GM12878 (cell line): ENCODE measurements around the gene MYO1E.

Experiments
- BCLAF1 ChIP-seq: fragments of 450-650 bp; IDR thresholded peaks from 2 replicates; pipeline ENCODE4 v1.6.1; 2017; ENCODE audit warnings: antibody characterized with exemption, mild to moderate bottlenecking, moderate library complexity
- BHLHE40 ChIP-seq, 2 experiments: fragments of 450-650 bp in 1 of 2; IDR thresholded peaks; 2 replicates each; pipeline ENCODE4 v1.6.1; 2011 to 2017; ENCODE audit warnings: low read depth in 2 of 2, borderline replicate concordance in 1 of 2, improper control_type of control experiment in 1 of 2, low read length in 1 of 2, mild to moderate bottlenecking in 1 of 2
- FOXM1 ChIP-seq: IDR thresholded peaks from 2 replicates; pipeline ENCODE4 v1.6.1; 2012; ENCODE audit warnings: low read depth, mild to moderate bottlenecking, inconsistent platforms, low read length, moderate library complexity
- POLR2A ChIP-seq: IDR thresholded peaks from 2 replicates; pipeline ENCODE4 v1.6.1; 2011; ENCODE audit warnings: low read depth, mild to moderate bottlenecking, low read length
- SP1 ChIP-seq: IDR thresholded peaks from one replicate; pipeline ENCODE4 v1.6.1; 2011; ENCODE audit warnings: low read depth, low read length
- SUZ12 ChIP-seq: fragments of 200-600 bp; sonication (generic); IDR thresholded peaks from one replicate; pipeline ENCODE4 v1.6.1; 2018; ENCODE audit warnings: antibody characterized with exemption, mild to moderate bottlenecking; ENCODE audit not compliant: unreplicated experiment
- WRNIP1 ChIP-seq: IDR thresholded peaks from 2 replicates; pipeline ENCODE4 v1.6.1; 2011; ENCODE audit warnings: low read depth, low read length, improper control_type of control experiment, borderline replicate concordance
- ZNF217 ChIP-seq: fragments of 450-650 bp; IDR thresholded peaks from 2 replicates; pipeline ENCODE4 v1.6.1; 2017; ENCODE audit warnings: antibody characterized with exemption, mild to moderate bottlenecking

GRCh38 chr15:59245559-59245958 is 127.1 kb downstream of the MYO1E start:
- no peak for TF ChIP-seq SUZ12
- TF ChIP-seq SP1 = no peak
- no peak for TF ChIP-seq POLR2A
- no peak for TF ChIP-seq BCLAF1
- no peak for TF ChIP-seq FOXM1
- TF ChIP-seq WRNIP1 = no peak
- TF ChIP-seq BHLHE40 (IDR thresholded peaks at IDR 0.05; ENCODE audit: borderline replicate concordance in 1 of 2, low read depth in 2 of 2, low read length in 1 of 2) = no peak
- no peak for TF ChIP-seq ZNF217
